Hepatocyte (in vitro differentiated cells): ENCODE measurements around the gene UBTD1.

Experiments
- EZH2 ChIP-seq: fragments of 200-600 bp; sonication (generic); IDR thresholded peaks from 2 replicates; pipeline ENCODE4 v1.6.1; 2016; ENCODE audit warnings: antibody characterized with exemption, mild to moderate bottlenecking, borderline replicate concordance
- TF ChIP-seq, protein P1 (sequence below): fragments of 200-600 bp; sonication (generic); IDR thresholded peaks from 2 replicates; pipeline ENCODE4 v1.5.1; 2016; ENCODE audit warnings: antibody characterized with exemption, mild to moderate bottlenecking; ENCODE audit not compliant: poor library complexity

DNA sequence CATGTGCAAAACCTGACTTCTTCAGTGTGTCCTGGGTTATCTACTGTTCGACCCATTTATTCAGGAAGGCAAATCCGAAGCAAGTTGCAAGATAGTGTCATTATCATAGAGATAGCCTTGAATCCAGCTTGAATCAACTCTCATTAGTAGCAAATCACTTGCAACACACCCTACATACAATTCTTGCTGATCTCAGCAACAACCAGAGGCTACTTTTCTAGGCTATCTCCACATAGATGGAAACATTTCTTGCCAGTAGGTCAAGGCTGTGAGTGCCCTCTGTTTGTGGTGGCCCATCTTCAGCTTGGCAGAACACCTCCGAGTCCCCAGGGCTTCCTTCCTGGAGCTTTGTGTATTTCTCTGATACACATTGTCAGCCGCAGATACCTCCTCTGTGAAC is 12.0 kb downstream of the UBTD1 start:
- TF ChIP-seq, protein P1, sequence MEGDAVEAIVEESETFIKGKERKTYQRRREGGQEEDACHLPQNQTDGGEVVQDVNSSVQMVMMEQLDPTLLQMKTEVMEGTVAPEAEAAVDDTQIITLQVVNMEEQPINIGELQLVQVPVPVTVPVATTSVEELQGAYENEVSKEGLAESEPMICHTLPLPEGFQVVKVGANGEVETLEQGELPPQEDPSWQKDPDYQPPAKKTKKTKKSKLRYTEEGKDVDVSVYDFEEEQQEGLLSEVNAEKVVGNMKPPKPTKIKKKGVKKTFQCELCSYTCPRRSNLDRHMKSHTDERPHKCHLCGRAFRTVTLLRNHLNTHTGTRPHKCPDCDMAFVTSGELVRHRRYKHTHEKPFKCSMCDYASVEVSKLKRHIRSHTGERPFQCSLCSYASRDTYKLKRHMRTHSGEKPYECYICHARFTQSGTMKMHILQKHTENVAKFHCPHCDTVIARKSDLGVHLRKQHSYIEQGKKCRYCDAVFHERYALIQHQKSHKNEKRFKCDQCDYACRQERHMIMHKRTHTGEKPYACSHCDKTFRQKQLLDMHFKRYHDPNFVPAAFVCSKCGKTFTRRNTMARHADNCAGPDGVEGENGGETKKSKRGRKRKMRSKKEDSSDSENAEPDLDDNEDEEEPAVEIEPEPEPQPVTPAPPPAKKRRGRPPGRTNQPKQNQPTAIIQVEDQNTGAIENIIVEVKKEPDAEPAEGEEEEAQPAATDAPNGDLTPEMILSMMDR, result no peak
- no peak for TF ChIP-seq EZH2
